SK-N-MC (cell line): Measurements from ENCODE around the gene NCKIPSD.

ENCODE experiments used
- EZH2 ChIP-seq: fragments of 200-600 bp; sonication (generic); IDR thresholded peaks from one replicate; pipeline ENCODE4 v1.6.1; 2017; ENCODE audit warnings: antibody characterized with exemption
- FOXP2 ChIP-seq: optimal IDR thresholded peaks from 2 replicates; pipeline ENCODE3; 2011; ENCODE audit warnings: mild to moderate bottlenecking, moderate library complexity; ENCODE audit not compliant: insufficient read depth; ENCODE audit errors: extremely low read length, control extremely low read depth
- POLR2AphosphoS5 ChIP-seq: IDR thresholded peaks from 2 replicates; pipeline ENCODE4 v1.6.1; 2012; ENCODE audit warnings: mild to moderate bottlenecking, low read depth, low read length, borderline replicate concordance

GRCh38 chr3:48688737-48689075 is 3.0 kb upstream of the NCKIPSD start:
- TF ChIP-seq EZH2 (no peak), POLR2AphosphoS5 (no peak), FOXP2 (no peak)
